ENCODE data around the gene TOM1L2. TPM values are rescaled to one million over a fixed set of nuclear protein-coding genes. Genes with fewer than 3 reads are reported as not detected.
"Not testable (repeated sequence)": the region's sequence is repeated elsewhere in the genome, so short reads cannot be mapped to it uniquely, and the experiment has no call there.

TOM1L2 gene
- total RNA-seq, 1 donor from 2014 or later, result 18.3 TPM

DNA sequence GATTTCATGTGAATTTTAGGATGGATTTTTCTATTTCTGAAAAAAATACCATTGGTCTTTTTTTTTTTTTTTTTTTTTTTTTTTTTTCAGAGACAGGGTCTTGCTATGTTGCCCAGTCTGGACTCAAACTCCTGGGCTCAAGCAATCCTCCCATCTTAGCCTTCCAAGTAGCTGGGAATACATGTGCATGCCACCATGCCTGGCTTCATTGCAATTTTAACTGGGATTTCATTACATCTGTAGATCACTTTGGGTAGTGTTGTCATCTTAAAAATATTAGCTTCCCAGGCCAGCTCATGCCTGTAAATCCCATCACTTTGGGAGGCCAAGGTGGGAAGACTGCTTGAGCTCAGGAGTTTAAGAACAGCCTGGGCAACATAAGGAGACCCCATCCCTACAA, 54.8 kb downstream of the TOM1L2 start:
- H3K27ac Mint-ChIP-seq, result no peak overlapping the region
- intact Hi-C loops (cut with micrococcal nuclease), result loop anchor here (5.0 kb wide), 1 partner anchor 275 kb away; no protein-coding TSS in a partner anchor
- H3K4me1 Mint-ChIP-seq, result no peaks in the 10 kb centered on the region
- no peaks in the 10 kb centered on the region for H3K36me3 Mint-ChIP-seq (ENCODE audit: low read depth)
- CTCF ChIA-PET, result interaction anchor here (1.4 to 3.8 kb wide), 3 partner anchors 57 to 421 kb away, joined by 3 to 28 read pairs (median 10); partner anchors contain the start of gene RASD1
- DNase-seq, result no peak
- ATAC-seq (ENCODE audit: low read depth), result no peak
- POLR2A ChIA-PET, result interaction anchor here (0.7 kb wide), 1 partner anchor 18 kb away, joined by 6 read pairs; no protein-coding TSS in a partner anchor
- TF ChIP-seq, protein P1, sequence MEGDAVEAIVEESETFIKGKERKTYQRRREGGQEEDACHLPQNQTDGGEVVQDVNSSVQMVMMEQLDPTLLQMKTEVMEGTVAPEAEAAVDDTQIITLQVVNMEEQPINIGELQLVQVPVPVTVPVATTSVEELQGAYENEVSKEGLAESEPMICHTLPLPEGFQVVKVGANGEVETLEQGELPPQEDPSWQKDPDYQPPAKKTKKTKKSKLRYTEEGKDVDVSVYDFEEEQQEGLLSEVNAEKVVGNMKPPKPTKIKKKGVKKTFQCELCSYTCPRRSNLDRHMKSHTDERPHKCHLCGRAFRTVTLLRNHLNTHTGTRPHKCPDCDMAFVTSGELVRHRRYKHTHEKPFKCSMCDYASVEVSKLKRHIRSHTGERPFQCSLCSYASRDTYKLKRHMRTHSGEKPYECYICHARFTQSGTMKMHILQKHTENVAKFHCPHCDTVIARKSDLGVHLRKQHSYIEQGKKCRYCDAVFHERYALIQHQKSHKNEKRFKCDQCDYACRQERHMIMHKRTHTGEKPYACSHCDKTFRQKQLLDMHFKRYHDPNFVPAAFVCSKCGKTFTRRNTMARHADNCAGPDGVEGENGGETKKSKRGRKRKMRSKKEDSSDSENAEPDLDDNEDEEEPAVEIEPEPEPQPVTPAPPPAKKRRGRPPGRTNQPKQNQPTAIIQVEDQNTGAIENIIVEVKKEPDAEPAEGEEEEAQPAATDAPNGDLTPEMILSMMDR (IDR thresholded peaks at IDR 0.05), result no peak
- no peak overlapping the region for H3K4me3 Mint-ChIP-seq
- no peaks in the 10 kb centered on the region for H3K9me3 Mint-ChIP-seq
- no peaks in the 10 kb centered on the region for H3K27me3 Mint-ChIP-seq

DNA sequence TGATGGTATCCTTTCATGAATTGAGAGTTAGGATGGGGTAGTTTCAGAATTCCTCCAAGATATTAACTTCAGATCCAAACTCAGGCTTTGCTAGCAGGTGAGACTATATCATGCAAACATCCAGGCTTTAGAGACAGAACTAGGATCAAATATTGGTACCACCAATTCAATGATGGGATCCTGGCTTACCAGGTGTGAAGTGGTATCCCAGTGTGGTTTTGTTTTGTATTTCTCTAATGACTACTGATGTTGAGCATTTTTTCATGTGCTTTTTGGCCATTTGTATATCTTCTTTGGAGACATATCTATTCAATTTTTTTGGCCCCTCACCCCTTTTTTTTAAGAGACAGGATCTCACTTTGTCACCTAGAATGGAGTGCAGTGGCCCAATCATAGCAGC, 57.0 kb downstream of the TOM1L2 start:
- intact Hi-C loops (cut with micrococcal nuclease), result loop anchor here (5.0 kb wide), 1 partner anchor 273 kb away; no protein-coding TSS in a partner anchor
- no peaks in the 10 kb centered on the region for H3K4me1 Mint-ChIP-seq
- no peaks in the 10 kb centered on the region for H3K27me3 Mint-ChIP-seq

DNA sequence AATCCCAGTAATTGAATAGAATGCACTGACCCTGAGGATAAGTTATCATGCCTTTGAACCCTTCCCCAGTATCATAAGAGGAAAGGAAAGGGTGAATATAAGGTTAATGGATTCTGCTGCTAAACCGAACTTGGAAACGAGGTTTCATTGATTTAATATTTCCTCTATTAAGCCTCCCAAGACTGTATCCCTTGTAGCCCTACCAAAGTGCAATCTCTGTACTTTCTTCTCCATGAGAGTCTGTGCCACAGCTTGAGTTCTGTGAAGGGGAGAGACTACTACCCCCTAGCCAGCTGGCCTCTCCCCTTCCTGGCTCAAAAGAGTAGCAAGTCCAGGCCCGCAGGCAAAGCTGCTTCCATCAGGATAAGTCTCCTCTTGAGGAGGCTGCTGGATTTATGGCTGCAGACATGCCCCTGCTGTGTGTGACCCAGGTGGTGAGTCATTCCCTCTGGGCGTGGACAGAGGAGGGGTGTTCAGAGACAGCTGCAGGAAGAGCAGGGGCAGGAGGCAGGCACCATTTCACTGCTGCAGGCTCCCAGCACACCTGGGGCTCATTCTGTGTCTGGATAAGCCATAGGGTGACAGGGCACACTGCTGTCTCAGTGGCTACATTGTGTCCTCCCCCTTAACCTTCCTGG, 58.4 kb downstream of the TOM1L2 start:
- no peak overlapping the region for H3K4me3 Mint-ChIP-seq
- intact Hi-C loops (cut with micrococcal nuclease), result no loop called here
- H3K9me3 Mint-ChIP-seq, result no peaks in the 10 kb centered on the region
- H3K27me3 Mint-ChIP-seq, result no peaks in the 10 kb centered on the region
- H3K27ac Mint-ChIP-seq, result no peak overlapping the region
- CTCF ChIA-PET, result no interaction called here
- POLR2A ChIA-PET, result no interaction called here
- no peak for DNase-seq
- no peaks in the 10 kb centered on the region for H3K4me1 Mint-ChIP-seq
- TF ChIP-seq, protein P1 (IDR thresholded peaks at IDR 0.05), result no peak
- ATAC-seq (ENCODE audit: low read depth), result no peak
- no peaks in the 10 kb centered on the region for H3K36me3 Mint-ChIP-seq (ENCODE audit: low read depth)

More for the DNA sequence above, 57.0 kb downstream of the TOM1L2 start:
- no peak overlapping the region for H3K4me3 Mint-ChIP-seq
- ChIA-PET CTCF (no interaction called here), POLR2A (no interaction called here)
- TF ChIP-seq, protein P1 (IDR thresholded peaks at IDR 0.05), result no peak
- no peaks in the 10 kb centered on the region for H3K36me3 Mint-ChIP-seq (ENCODE audit: low read depth)
- H3K27ac Mint-ChIP-seq, result no peak overlapping the region
- no peaks in the 10 kb centered on the region for H3K9me3 Mint-ChIP-seq
- no peak for ATAC-seq (ENCODE audit: low read depth)
- DNase-seq, result no peak

DNA sequence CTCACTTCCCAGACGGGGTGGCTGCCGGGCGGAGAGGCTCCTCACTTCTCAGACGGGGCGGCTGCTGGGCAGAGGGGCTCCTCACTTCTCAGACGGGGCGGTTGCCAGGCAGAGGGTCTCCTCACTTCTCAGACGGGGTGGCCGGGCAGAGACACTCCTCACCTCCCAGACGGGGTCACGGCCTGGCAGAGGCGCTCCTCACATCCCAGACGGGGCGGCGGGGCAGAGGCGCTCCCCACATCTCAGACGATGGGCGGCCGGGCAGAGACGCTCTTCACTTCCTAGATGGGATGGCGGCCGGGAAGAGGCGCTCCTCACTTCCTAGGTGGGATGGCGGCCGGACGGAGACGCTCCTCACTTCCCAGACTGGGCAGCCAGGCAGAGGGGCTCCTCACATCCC, 59.9 kb downstream of the TOM1L2 start:
- intact Hi-C loops (cut with micrococcal nuclease); H3K27me3 Mint-ChIP-seq; H3K9me3 Mint-ChIP-seq; ATAC-seq (ENCODE audit: low read depth); POLR2A ChIA-PET; DNase-seq; H3K27ac Mint-ChIP-seq; H3K4me3 Mint-ChIP-seq; H3K36me3 Mint-ChIP-seq (ENCODE audit: low read depth); CTCF ChIA-PET; H3K4me1 Mint-ChIP-seq: not testable (repeated sequence)

DNA sequence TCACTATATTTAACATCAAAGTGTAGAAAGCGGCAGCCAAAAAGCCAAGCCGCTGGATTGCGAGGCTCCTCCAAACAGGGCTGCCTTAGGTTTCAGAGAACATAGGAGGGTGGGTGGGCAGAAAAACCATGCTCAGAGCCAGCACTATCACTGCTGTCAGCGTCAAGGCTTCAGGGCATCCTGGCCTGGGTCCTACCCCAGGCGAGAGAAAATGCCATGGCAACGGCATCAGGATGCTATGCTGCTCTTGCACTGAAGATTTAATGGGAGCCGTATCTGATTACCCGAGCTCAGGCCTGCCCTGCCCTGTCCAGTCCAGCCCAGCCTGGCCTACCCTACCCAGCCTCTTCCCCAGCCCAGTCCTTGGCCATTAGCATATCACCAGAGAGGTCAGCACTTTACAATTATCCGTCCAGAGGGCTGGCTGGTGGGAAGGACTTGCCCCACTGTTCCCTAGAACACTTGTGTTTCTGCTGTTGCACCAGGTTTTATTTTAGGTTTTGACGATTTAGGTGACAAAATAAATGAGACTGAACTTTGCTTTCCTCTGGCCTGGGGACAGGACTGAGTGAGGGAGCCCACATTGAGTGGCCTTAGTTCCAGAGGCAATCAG, 61.1 kb downstream of the TOM1L2 start:
- H3K36me3 Mint-ChIP-seq (ENCODE audit: low read depth), result peaks cover 10% of the 10 kb centered on the region
- intact Hi-C loops (cut with micrococcal nuclease), result no loop called here
- H3K4me1 Mint-ChIP-seq, result no peaks in the 10 kb centered on the region
- no peaks in the 10 kb centered on the region for H3K9me3 Mint-ChIP-seq
- H3K27ac Mint-ChIP-seq, result no peak overlapping the region
- ChIA-PET POLR2A (no interaction called here), CTCF (no interaction called here)
- TF ChIP-seq, protein P1 (IDR thresholded peaks at IDR 0.05), result no peak
- no peak overlapping the region for H3K4me3 Mint-ChIP-seq
- H3K27me3 Mint-ChIP-seq, result no peaks in the 10 kb centered on the region
- ATAC-seq (ENCODE audit: low read depth) (no peak), DNase-seq (no peak)

Measured in activated B cell treated with CpG ODN at 0.5 μM for 24 hours (primary cell).